GM21526 (cell line): ENCODE results near the gene THBD.

Source experiments
- ATAC-seq: cut with Tn5 transposase; IDR thresholded peaks from one replicate; pipeline ENCODE4 v1.9.1; 2021; ENCODE audit warnings: moderate library complexity; ENCODE audit not compliant: unreplicated experiment, low FRiP score

Gene THBD

GRCh38 chr20:23062632-23063031, 13.2 kb upstream of the THBD start:
- no peak for ATAC-seq

DNA sequence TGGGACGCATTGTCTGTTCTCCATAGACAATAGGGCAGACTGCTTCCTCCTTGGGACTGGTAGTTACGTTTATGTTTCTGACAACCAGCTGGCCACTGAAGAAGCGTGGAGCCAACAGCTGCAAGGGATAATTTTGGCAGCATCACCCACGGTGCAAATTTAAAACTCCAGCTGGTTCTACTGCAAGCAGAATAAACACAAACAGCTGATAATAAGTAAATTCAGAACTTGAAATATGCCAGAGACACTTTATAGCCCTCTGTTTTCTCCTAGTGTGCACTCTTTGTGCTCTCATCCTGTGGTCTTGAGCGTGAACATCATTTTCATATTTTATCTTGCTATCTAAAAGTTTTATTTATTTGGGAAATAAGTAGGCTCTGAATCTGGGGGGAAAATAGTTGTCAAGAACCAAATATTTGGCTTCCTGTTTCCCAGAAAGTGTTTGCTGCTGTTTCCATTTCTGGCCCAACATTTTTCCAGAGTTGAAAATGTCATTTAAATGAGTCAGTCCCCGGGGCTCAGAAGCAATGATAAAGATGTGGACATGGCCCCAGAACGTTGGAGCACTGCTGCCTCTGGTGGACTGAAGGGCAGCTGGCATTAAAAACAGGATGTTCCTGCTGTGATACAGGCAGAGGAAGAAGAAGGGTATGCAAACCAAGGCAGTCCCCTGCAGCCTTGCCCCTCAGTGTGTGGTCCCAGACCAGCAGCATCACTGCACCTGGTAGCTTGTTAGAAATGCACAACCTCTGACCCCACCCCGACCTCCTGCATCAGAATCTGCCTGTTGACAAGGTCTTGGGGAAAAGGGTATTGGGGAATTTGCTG, 12.5 kb upstream of the THBD start:
- no peak for ATAC-seq

- no peak for ATAC-seq
Measured at GRCh38 chr20:23061262-23061661, 11.8 kb upstream of the THBD start.

- no peak for ATAC-seq
Measured at GRCh38 chr20:23060629-23061028, 11.2 kb upstream of the THBD start.

DNA sequence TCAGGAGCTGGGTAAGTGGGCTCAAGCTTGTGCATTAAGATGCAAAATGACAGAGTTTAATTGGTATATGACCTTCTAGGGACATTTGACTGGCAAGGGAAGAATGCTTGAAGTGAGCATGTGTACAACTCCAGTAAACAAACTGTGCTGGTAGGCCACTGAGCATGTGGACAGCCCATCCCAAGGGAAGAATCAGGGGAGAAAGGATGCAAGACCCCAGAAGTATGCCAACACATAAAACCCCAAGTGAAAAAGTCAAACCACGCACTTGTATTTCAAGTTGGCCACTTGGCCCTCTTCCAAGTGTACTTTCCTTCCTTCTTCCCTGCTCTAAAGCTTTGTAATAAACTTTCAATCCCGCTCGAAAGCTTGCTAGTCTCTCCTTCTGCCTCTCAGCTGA, 10.4 kb upstream of the THBD start:
- ATAC-seq: no peak

GRCh38 chr20:23059001-23059400, 9.5 kb upstream of the THBD start:
- no peak for ATAC-seq

DNA sequence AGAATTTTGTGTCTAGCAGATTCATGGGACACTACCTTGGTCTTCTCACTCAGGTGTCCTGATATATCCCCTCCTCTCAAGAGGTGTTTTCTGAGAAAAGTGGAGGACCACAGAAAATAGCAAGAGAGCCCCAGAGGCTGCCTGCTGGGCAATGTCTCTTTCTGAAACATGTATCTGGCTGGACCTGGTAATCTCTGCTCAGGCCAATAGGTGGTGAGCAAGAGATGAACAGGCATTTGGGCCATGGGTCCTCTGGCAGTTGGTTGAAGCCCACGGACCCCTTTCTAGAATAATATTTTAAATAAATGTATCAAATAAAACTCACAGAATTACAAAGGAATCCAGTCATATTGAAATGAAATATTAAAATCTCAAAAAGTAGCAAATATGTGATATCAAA, 8.8 kb upstream of the THBD start:
- ATAC-seq: no peak

- ATAC-seq: no peak
Measured at GRCh38 chr20:23052904-23053303, 3.4 kb upstream of the THBD start.

DNA sequence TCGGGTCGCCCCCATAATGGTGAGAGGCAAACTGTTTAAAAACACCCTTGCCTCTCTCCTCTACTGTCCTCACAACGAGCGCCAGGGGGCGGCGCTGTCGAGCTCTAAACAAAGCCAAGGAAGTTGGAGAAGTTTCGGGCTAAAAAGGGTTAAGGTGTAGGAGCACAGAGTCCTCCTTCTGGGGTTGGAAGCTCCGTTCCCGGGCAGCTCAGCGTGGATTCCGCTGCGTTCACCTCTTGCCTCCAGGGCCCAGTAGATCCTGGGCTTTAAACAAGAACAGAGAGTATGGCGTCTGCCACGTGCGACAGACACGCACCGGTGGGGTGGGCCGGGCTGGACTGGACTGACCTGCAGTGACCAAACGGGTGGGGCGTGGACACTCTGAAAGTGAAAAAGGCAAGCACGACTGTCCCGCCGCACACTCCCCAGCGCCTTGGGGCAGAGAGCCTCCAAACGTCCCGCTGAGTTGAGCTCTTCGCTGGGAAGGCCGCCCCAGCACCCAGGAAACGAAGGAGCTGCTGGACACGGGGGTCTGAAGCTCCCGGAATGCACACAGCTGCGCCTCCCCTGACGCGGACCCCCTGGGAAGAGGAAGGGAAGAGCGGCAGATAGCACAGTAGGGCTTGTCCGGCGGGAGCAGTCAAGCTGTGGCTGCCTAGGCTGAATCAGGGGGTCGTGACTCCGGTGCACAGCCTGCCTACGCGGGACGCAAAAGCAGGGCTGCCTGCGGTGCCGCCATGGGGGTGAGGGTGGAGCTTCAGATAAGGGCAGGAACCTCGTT, 1.6 kb upstream of the THBD start:
- no peak for ATAC-seq

GRCh38 chr20:23050076-23050838, 785 bp upstream of the THBD start:
- no peak for ATAC-seq

DNA sequence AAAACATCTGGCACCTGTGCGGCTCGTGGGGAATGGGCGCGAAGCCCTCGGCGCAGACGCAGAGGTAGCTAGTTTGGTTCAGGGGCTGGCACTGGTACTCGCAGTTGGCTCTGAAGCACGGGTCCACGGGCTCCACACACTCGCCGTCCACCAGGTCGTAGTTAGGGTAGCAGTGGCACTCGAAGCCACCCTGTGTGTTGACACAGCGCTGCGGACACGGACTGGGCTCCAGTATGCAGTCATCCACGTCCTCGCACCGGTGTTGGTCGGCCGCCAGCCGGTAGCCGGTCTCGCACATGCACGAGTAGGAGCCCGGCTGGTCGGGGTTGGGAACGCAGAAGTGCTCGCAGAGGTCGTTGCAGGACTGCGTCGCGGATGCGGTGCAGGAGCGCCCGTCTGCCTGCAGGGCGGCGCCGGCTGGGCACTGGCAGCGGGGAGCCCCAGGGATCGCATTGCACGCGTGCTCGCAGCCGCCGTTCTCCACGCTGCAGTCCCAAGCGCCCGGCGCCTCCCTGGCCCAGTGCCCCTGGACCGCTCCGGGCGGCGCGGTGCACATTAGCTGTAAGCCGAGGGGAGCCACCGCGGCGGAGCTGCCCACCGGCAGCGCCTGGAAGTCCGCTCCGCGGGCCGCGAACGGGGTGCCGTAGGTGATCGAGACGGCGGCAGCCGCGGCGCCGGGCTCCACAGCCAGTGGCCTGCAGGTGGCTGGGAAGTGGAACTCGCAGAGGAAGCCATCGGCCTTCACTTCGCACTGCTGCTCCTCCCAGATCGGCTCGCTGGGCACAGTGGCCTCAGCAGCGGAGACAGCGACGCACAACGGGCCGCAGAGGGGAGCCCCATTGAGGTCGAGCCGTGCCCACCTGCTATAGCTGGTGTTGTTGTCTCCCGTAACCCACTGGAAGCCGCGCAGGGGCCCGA, 930 bp downstream of the THBD start:
- no peak for ATAC-seq

- ATAC-seq: no peak
Measured at GRCh38 chr20:23047738-23048214, 1.7 kb downstream of the THBD start.

GRCh38 chr20:23047001-23047737, 2.3 kb downstream of the THBD start:
- ATAC-seq: no peak

- no peak for ATAC-seq
Measured at GRCh38 chr20:23046431-23046830, 3.0 kb downstream of the THBD start.

DNA sequence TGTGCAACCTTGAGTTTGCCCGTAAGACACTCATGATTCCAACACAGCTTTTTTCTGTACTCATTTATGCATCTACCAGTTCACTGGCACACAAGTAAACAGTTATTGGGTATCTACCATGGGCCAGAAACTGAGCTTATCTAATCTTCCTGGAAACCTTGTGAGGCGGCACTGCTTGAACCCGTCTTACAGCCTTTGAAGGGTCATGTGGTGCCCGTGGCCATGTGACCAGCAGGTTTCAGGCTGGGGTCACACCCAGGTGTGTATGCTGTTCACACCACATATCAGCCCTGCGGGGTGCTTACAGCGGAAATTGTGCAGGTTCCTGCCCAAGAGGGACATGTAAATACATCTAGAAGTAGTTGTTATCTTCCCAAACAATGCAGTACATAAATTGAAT, 6.1 kb downstream of the THBD start:
- ATAC-seq: no peak

DNA sequence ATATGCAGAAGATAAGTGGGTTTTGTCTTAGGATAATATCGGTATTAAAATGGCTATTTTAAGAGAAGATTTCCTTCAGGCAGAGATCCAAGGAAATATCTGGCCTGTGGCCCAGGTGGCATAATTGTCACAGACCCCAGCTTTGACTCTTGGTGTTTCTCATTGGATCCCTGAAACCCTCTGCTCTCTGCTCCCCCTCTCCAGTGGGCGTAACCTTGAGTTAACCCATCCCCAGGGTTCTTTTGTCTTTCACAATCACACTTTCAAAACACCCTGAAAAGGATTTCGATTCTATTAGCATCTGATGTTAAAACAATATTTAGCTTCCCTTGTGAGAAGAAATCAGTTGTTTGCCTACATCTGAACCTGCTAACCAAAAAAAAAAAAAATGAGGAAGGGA, 7.2 kb downstream of the THBD start:
- no peak for ATAC-seq

- ATAC-seq: no peak
Measured at GRCh38 chr20:23039885-23040508, 9.5 kb downstream of the THBD start.

GRCh38 chr20:23039136-23039875, 10.2 kb downstream of the THBD start:
- ATAC-seq: no peak
